Astrocyte (in vitro differentiated cells and primary cell): Measurements from ENCODE around the gene SLC13A1.

Experiments
- CTCF ChIP-seq: IDR thresholded peaks from 2 replicates; pipeline ENCODE4 v1.5.1; 2011; ENCODE audit warnings: low read depth, mild to moderate bottlenecking, inconsistent platforms, low read length, moderate library complexity; ENCODE audit not compliant: insufficient read depth
- EZH2 ChIP-seq: IDR thresholded peaks from 2 replicates; pipeline ENCODE4 v1.6.1; 2012; ENCODE audit warnings: mild to moderate bottlenecking, low read length, inconsistent platforms; ENCODE audit not compliant: insufficient read depth

DNA sequence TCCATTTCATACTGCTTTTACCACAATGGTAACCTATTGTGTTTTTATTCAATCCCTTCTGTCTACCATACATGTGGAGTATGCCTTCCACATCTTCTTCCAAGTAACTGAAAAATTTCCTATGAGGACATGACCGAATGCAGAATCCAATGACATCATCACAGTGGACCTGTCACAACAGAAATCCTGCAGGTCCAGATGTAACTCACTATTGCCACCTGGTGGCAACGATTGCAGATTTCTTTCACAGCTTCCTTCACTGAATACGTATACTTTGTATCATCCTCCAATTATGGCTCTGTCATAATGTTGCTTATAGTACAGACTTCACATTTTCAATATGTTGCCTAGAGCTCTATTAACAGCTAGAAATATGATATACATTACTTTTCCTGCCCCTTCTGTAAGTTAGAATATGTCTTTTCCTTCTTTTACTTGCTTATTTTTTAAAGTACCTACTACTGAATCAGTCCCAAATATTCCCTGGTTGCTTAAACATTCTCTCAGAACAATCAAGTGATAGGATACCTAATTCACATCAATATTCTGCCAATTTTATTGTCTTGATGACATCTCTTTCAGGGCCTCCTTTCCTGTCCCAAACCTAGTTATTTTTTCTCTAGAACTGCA is 45.4 kb downstream of the SLC13A1 start:
- peak; percentile 85 for TF ChIP-seq CTCF
- no peak for TF ChIP-seq EZH2
